ENCODE results near the gene MFN2.

MFN2 gene

DNA sequence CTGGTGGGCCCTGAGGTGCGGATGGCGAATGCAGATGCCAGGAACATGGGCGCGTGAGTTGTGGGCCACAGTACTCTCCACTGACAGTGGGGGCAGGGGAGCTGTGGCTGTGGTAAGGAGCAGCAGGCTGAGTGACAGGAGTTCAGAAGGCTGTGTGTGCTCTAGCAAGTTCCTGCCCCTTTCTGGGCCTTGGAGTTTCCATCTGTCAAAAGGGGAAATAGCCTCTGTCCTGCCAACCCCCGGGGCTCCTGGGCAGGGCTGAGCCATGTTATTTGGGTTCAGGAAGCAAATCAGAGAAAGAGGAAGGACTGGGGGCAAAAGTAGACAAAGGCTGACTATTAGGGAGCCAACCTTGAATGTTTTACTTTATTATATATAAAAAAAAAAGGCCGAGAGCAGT lies 19.5 kb upstream of the MFN2 start:
- DNase-seq: peak; percentile 14

DNA sequence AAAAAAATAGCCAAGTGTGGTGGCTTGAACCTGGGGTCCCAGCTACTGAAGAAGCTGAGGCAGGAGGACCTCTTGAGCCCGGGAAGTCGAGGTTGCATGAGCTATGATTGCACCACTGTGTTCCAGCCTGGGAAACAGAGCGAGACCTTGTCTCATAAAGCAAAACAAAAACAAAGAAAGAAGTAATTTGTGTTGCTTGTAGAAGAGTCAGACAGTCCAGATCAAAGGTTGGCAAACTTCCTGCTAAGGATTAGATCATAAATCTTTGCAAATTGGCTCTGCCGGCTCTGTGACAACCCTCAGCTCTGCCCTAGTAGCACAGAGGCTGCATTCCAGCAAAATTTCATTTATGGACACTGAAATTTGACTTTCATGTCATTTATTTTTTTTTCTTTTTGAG lies 19.0 kb upstream of the MFN2 start:
- no peak for DNase-seq

DNA sequence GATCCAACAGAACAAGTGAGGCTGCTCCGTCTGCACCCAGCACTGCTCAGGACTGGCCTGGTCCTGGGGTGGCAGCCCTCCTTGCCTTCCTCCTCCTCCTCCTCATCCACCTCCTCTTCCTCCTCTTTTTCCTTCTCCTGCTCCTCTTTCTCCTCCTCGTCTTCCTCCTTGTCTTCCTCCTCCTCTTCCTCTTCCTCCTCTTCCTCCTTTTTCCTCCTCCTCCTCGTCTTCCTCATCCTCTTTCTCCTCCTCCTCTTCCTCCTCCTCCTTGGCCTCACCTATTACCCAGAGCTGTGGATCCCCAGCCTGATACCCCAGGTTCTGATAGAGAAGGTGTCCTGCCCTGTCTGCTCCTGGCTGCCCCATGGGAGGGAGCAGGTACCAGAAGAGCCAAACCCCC lies 16.6 kb upstream of the MFN2 start:
- DNase-seq: no peak

DNA sequence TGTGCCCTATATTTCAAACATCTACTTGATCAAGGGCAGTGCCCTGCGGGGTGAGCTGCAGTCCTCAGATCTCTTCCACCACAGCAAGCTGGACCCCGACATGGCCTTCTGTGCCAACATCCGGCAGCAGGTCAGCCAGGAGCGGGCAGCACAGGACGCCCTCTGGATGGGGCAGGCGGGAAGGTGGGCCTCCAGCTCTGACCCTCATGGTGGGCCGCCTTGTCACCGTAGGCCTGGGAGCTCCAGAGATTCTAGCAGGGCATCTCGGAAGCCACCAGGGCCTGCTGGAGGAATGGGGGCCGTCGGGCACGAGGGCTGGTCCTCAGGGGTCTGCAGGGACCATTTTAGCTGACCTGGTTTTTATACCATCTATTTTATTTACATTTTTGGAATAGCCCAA lies 15.6 kb upstream of the MFN2 start:
- DNase-seq: no peak

DNA sequence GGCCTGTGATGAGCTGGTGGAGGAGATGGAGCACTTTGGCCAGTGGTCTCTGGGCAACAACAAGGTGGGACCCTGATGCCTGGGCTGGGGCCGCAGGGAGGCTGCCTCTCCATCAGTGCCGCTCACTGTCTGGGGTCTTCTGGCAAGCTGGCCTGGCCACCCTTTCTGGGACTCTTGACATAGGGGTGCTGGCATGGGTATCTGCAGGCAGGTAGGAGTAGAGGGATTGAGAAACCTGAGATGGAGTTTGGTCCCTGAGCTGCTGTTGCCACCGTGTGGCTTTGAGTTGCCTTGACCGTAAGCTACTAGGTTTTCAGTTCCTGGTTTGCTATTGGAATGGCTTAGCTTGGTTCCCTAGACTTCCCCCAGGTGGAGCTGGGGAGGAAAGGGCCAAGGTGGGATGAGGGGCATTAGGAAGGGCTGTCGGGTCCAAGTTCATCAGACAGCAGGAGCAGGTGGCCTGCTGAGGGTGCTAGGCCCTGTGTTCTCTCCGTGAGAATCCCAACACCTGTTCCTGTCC lies 13.2 kb upstream of the MFN2 start:
- DNase-seq: peak; percentile 44

DNA sequence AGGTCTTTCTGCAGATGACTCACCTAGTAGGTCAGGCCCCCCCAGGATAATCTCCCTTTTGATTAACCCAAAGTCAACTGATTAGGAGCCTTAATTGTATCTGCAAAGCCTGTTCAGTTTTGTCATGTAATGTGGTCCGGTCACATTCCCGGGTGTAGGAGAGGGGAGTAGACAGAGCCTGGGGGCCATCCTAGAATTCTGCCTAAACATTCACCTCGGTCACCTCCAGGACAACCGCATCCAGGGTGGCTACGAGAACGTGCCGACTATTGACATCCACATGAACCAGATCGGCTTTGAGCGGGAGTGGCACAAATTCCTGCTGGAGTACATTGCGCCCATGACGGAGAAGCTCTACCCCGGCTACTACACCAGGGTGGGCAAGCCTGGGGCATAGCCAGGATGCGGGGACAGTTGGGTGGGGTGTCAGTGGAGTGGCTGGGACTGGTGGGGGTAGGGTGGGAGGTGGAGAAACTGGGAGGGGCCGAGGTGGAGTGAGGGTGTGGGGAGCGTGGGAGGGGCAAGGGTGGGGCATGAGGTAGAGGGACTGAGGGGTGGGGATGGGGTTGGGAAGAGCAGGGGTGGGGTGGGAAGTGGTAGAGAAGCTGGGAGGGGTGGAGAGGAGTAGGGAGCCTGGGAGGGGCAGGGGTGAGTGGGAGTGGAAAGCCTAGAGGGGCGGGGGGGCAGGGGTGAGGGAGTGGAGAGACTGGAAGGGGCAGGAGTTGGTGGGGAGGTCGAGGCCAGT lies 9.6 kb upstream of the MFN2 start:
- DNase-seq: no peak

DNA sequence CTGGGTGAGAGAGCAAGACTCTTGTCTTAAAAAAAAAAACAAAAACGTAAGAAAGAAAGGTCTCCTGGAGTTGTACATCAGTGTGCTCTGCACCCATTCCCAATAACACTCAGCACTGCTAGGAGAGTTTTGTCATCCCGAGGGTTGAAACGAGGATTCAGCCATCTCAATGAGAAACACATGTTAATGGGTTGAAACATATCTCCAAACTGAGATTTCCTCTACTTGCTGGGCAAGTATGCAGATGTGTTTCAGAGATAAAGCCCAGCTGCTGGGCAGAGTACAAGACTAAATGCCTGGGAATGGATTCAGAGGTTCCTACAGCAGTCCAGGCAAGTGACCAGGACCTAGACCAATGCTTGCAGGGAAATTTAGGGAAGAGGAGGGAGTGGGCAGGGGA lies 2.6 kb upstream of the MFN2 start:
- DNase-seq: no peak

DNA sequence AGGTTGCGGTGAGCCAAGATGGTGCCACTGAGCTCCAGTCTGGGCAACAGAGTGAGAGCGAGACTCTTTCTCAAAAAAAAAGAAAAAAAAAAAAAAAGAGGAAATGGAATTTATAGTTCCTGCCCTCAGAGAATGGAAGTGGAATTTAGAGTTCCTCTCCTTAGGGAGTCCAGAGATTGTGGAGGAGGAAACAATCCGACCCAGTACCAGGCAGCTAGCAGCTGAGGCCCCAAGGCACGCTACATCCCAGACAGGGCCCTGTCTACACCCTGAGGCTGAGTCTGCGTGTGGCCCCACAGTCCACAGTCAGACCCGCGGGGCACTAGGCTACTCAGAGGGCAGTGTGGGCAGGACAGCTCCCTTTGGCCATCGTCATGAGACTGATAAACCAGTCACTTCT lies 1.9 kb upstream of the MFN2 start:
- DNase-seq: no peak

DNA sequence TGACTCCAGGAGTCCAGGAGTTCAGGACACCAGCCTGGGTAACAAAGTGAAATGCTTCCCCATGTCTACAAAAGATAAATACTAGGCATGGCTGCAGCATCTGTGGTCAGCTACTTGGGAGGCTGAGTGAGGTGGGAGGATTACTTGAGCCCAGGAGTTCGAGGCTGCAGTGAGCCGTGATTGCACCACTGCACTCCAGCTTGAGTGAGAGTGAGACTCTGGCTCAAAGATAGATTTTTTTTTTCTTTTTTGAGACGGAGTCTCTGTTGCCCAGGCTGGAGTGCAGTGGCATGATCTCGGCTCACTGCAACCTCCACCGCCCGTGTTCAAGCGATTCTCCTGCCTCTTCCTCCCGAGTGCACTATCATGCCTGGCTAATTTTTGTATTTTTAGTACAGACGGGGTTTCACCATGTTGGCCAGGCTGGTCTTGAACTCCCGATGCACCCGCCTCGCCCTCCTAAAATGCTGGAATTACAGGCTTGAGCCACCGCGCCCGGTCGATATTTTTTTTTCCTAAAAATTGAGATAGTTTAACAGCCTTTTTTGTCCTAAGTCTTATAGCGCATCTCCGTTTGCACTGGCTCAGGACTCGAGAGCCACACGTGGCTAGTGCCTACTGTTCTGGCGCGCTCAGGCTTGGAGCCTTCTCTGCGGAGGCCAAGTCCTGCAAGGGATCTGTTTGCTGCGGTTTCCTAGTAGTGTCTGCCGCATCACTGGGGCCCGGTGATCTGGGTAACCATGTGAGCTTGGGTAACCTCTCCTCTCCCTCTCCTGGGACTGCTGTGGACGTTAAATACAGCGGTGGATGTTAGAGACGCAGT lies 1.0 kb upstream of the MFN2 start:
- no peak for DNase-seq

DNA sequence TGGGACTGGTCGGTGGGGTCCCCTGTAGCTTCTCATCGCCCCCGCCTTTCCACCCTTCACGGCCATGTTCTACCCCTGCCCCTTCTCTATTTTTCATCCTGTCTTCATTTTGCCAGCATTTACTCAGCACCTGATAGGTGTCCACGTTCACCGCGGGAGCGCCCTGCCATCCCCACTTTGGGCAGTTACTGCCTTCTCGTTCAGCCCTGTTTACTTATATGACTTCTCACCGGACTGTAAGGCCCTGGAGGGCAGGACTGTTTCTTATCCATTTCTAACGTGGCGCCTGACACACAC lies 380 bp downstream of the MFN2 start:
- no peak for DNase-seq

DNA sequence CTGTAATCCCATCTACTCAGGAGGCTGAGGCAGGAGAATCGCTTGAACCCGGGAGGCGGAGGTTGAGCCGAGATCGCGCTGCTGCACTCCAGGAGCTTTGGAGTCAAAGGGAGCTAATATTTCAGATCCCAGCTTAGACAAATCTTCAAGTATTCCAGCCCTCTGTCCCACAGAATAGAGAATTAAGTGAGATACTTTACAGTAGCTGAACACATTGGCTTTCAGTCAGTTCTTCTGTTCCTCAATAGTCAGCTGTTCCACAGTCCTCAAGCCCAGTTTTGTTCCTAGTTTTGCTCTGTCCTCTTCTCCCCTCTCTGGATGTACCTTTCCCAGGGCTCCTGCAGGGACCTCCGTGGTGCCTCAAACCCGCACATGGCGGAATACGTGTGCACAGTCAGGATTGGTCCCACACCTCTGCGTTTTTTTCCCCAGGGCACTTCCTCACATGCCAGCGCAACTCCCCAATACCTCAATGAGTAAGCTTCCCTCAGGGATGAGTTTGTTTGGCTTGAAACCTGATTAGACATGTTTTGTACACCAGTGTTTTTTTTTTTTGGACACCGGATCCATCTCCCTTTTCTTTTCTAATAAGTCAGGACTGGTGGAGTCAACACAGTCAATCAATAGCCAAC lies 1.2 kb downstream of the MFN2 start:
- DNase-seq: no peak

DNA sequence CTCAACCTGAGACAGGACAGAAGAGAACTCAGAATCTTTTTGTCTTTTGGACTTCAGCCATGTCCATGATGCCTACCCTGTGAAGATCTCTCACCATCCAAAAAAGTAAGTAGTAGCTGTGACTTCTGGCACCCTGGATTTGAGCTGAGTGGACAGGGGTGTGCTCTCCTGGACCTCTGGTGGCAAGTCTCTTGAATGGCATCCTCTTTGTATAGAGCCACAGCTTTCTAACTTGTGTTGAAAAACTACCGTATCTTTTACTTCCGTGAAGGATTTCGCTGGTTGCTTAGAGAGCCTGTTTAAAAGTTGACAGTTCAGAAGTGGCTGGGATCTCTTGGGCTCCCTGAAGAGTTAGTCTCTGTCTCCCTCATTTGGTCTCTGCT lies 1.8 kb downstream of the MFN2 start:
- no peak for DNase-seq

DNA sequence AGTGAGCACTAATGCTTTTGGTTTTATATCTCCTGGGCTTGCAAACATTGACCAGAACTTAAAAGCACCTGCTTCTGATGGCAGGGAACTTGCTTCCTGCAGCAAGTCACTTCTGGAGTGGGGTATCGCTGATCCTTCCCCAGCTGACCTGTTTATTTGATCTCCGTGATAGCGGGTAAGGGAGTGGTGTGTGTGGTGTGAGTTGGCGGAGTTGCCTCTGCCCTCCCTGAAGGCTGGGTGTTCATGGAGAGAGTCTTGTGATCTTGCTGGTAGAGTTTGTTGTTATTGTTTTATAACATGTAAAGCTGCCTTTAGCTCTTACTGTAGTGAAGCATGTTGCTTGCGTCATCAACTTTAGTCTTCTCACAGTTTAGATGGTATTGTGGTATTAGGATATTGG lies 3.9 kb downstream of the MFN2 start:
- peak; percentile 19 for DNase-seq

DNA sequence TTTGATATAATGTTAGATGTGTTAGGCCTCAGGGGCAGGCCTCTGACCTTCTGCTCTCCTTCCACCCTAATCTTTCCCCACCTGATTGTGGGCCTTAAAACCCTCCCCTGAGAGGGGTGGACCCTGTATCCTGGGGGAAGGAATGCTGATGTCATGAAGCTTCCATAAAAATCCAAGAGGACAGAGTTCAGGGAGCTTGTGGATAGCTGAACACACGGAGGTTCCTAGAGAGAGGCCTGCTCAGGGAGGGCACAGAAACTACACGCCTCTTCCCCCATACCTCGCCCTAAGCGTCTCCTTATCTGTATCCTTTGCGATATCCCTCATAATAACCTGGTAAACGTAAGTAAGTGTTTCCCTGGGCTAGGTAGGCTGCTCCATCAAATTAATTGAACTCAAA lies 4.3 kb downstream of the MFN2 start:
- DNase-seq: no peak

DNA sequence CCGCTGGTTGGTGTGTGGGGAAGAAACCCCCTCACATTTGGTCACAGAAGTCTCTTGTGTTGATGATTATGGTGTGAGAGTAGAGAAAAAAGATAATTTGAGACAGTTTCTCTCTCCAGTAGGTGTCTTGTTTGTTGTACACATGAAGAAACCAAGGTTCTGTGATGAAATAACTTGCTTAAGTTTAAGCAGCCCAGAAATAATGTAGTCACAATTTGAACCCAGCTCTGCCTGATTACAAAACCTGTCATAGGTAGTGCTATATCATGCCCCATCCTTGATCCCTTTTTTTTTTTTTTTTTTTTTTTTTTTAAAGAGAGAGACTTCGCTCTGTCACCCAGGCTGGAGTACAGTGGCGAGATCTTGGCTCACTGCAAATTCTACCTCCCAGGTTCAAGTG lies 4.9 kb downstream of the MFN2 start:
- DNase-seq: no peak

DNA sequence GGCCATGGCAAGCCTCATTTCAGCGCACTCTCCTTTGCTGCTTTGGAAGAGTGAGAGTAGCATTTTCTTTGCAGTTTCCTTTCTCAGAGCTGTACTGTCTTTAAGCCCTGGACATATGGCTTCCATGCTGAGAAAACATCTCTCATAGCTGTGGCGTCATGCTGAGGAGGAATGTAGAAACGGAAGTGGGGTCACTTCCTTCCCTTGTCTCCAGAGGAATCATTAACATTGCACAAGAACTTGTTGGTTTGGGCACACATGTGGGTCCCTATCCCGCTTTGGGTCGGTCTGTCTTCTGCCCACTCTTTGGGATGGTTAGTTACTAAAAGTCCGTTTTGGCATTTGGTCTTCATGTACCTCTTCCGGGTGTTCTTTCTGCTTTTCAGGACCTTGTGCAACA lies 5.6 kb downstream of the MFN2 start:
- peak; percentile 87 for DNase-seq

DNA sequence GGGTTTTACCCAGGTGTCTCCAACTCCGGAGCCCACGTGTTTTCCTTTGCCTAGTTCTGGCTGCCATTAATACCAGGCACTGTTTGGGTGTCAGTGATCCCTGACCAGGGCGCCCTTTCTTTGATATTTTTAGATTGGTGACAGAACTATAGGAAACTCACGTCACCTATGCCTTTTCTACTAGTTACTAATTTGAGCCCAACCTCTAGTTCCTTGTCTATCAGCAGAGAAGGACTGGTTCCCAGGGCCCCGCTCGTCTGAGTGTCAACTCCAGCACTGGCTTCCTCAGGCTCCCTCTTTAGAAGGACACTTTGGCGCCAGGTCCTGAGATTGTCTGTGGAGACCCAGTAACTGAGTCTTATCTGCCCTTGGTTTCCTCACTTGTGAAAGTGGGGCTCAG lies 9.4 kb downstream of the MFN2 start:
- DNase-seq: no peak

DNA sequence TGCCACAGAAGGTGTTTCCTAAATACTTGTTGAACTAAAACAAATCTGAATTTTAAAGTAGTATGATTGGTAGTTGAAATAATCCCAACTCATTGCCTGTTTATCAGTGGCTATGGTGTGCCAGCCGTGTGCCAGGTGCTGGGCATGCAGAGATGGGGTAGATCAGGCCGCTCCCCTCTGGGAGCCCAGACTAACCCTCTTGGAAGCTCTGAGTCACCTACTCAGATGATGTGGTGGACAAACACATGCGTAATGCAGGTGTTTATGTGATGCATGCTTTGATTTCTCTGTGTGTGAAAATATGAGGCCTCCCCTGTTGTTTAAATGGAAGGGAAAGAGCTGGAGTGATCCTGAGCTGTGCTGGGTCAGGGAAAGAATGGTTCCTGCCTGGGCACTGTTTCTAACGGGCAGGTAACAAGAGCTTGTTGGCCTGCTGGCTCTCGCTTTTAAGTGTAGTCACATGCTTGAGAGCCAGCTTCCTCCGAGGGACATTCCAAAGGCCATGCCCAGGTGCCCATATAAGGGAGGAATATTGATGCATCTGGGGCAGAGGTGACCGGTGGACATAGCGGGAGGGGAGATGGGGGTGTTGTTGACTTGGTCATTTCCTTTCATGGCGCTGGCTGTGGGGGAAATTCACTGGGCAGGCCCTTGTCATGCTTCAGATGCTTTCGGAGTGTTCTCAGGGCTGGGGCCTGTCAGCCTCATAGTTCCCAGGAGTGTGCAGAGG lies 10.2 kb downstream of the MFN2 start:
- DNase-seq: no peak

DNA sequence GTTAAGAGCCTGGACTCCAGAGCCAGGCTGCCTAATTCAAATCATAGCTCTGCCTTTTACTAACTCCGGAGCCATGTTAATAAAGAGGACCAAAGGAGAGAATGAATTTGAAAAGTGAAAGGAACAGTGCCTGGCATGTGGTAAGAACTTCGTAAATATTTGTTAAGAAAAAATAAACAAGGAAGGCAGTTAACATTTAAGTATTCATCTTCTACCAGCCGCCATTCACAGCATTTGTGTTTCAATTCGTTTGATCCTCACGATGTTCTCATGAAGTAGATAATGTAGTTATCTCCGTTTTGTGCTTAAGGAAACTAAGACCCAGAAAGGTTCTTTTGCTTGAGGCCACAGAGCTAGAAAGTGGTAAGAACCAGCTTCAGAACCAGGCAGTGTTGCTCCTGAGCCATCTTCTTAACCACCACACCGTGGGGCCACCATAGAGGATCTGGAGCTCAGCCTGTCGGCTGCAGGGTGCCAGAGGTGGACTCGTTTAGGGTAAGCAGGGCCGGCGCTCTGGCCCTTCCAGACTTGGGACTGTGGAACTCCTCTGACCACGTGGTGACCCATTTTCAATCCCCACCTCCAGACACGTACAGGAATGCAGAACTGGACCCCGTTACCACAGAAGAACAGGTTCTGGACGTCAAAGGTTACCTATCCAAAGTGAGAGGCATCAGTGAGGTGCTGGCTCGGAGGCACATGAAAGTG lies 11.9 kb downstream of the MFN2 start:
- DNase-seq: no peak

DNA sequence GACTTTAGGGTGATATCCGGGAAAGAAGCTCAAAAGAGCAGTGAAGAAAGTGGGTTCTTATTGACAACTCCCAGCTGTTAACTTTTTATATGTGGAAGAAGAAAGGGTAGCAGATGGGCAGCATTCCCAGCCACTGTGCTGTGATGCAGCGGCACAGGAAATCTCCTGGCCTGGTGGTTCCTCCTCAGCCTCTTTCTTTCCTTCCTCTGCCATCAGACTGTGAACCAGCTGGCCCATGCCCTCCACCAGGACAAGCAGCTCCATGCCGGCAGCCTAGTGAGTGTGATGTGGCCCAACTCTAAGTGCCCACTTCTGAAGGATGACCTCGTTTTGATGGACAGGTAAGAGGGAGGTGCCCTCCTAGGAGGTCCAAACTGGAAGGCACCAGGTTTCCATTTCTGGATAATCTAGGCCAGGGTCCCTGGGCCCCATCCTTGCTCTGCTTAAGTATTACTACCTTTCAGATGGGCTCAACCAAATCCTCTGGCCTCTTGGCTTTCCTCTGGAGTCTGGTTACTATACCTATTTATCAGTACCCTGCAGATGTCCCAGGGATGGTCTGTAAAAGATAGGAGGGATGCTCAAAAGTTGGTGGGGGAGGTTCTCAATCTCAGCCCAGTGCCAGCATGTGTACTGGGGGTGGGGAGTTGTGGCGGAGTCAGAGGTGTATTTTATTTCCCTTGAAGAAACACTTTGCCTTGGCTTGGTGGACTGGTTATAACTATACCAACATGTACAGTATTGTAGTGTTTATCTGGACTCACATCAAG lies 17.0 kb downstream of the MFN2 start:
- DNase-seq: no peak

DNA sequence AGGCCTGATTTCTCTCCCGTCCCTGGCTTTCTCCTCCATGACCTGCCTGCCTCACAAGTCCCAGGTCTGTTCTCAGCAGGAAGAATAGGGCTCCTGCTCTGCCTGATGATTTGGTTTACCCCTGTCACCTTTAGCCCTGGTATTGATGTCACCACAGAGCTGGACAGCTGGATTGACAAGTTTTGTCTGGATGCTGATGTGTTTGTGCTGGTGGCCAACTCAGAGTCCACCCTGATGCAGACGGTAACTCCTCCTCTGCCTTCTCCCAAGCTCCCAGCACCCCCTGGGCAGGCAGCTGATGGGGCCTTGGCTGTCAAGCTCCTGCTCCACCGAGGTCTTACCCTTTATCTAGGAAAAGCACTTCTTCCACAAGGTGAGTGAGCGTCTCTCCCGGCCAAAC lies 18.4 kb downstream of the MFN2 start:
- DNase-seq: no peak

DNA sequence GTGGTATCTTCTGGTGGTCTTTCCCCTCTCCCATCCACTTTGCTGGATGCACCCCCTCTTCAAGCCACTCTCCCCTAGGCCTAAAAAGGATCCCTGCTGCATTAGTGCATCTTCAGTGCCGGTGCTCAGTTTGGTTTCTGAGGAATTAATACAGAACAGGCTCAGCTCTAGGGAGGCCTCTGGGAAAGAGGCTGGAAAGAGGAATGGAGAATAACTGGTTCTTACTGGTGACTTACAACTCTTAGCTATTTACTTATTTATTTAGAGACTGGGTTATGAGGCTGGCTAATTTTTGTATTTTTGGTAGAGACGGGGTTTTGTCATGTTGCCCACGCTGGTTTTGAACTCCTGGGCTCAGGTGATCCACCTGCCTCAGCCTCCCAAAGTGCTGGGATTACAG lies 19.0 kb downstream of the MFN2 start:
- no peak for DNase-seq

Data from GF-D8 (cell line).